ENCODE results near the gene MAGI2. TPM values are rescaled to one million over a fixed set of nuclear protein-coding genes. Genes with fewer than 3 reads are reported as not detected.
"Not testable (repeated sequence)": the region's sequence is repeated elsewhere in the genome, so short reads cannot be mapped to it uniquely, and the experiment has no call there.

MAGI2 gene
- polyA plus RNA-seq, 3 donors = 0.03 to 0.11 TPM; not detected in 1

GRCh38 chr7:79034730-79035129 lies 418.7 kb downstream of the MAGI2 start:
- Mint-ChIP-seq H3K4me1 (no peaks in the 10 kb centered on the region), H3K27me3 (ENCODE audit: low read depth in 3 of 3) (peaks cover 0 to 4% (median 0%) of the 10 kb centered on the region in 3 donors), H3K9me3 (peaks cover 0 to 7% (median 4%) of the 10 kb centered on the region in 7 donors), H3K27ac (no peak overlapping the region), H3K4me3 (no peak overlapping the region), H3K36me3 (no peaks in the 10 kb centered on the region)
- no peak overlapping the region for H2AFZ ChIP-seq (ENCODE audit: insufficient read depth, low read depth, low read length, poor library complexity, severe bottlenecking)
- no peak for DNase-seq
- no peaks in the 10 kb centered on the region for H4K20me1 ChIP-seq (ENCODE audit: insufficient read depth, low read length)
- no peaks in the 10 kb centered on the region for H3K36me3 ChIP-seq (replicated peaks in 1 of 2; ENCODE audit: control insufficient read depth in 1 of 2, insufficient read depth in 2 of 2, low read length in 2 of 2)
- no peaks in the 10 kb centered on the region for H3K4me1 ChIP-seq (ENCODE audit: control insufficient read depth in 1 of 2, insufficient read depth in 2 of 2, low read length in 2 of 2)
- H3K9ac ChIP-seq (ENCODE audit: insufficient read depth, low read length, poor library complexity, severe bottlenecking) = no peak overlapping the region
- no peaks in the 10 kb centered on the region for H3K27me3 ChIP-seq (ENCODE audit: control insufficient read depth in 2 of 2, insufficient read depth in 2 of 2, low read length in 2 of 2)
- 67% methylated on average over 1 of the region's 5 CpGs for WGBS (ENCODE audit: insufficient coverage)
- TF ChIP-seq, protein P1, sequence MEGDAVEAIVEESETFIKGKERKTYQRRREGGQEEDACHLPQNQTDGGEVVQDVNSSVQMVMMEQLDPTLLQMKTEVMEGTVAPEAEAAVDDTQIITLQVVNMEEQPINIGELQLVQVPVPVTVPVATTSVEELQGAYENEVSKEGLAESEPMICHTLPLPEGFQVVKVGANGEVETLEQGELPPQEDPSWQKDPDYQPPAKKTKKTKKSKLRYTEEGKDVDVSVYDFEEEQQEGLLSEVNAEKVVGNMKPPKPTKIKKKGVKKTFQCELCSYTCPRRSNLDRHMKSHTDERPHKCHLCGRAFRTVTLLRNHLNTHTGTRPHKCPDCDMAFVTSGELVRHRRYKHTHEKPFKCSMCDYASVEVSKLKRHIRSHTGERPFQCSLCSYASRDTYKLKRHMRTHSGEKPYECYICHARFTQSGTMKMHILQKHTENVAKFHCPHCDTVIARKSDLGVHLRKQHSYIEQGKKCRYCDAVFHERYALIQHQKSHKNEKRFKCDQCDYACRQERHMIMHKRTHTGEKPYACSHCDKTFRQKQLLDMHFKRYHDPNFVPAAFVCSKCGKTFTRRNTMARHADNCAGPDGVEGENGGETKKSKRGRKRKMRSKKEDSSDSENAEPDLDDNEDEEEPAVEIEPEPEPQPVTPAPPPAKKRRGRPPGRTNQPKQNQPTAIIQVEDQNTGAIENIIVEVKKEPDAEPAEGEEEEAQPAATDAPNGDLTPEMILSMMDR (IDR thresholded peaks at IDR 0.05) = no peak
- intact Hi-C loops (cut with micrococcal nuclease) = no loop called here
- H3K9me3 ChIP-seq (replicated peaks in 1 of 2; ENCODE audit: control insufficient read depth in 1 of 2, insufficient read depth in 1 of 2, low read length in 2 of 2) = peaks cover 0 to 2% of the 10 kb centered on the region in 2 donors
- H3K4me3 ChIP-seq (replicated peaks in 1 of 3; ENCODE audit: low read depth in 2 of 3, low read length in 3 of 3) = no peak overlapping the region
- H3K4me2 ChIP-seq (replicated peaks; ENCODE audit: extremely low read depth, low read length, poor library complexity, severe bottlenecking) = no peak overlapping the region
- H3K79me2 ChIP-seq (ENCODE audit: insufficient read depth, low read length) = no peaks in the 10 kb centered on the region
- H3K27ac ChIP-seq (ENCODE audit: low read depth in 1 of 2, low read length in 2 of 2) = no peak overlapping the region

DNA sequence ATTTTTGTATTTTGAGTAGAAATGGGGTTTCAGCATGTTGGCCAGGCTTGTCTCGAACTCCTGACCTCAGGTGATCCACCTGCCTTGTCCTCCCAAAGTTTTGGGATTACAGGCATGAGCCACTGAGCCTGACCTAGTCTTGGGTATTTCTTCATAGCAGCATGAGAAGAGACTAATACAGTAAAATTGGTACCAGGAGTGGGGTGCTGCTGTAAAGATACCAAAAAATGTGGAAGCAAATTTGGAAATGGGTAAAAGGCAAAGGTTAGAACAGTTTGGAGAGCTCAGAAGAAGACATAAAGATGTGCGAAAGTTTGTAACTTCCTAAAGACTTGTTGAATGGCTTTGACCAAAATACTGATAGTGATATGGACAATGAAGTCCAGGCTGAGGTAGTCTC lies 433.8 kb downstream of the MAGI2 start:
- 83% methylated on average over 2 of the region's 2 CpGs for WGBS (ENCODE audit: insufficient coverage)
- H3K4me2 ChIP-seq (replicated peaks; ENCODE audit: extremely low read depth, low read length, poor library complexity, severe bottlenecking); H3K9ac ChIP-seq (ENCODE audit: insufficient read depth, low read length, poor library complexity, severe bottlenecking); H3K36me3 Mint-ChIP-seq; DNase-seq; H3K36me3 ChIP-seq (replicated peaks in 1 of 2; ENCODE audit: control insufficient read depth in 1 of 2, insufficient read depth in 2 of 2, low read length in 2 of 2); H3K4me1 ChIP-seq (ENCODE audit: control insufficient read depth in 1 of 2, insufficient read depth in 2 of 2, low read length in 2 of 2); H4K20me1 ChIP-seq (ENCODE audit: insufficient read depth, low read length); H3K79me2 ChIP-seq (ENCODE audit: insufficient read depth, low read length); H3K27me3 ChIP-seq (ENCODE audit: control insufficient read depth in 2 of 2, insufficient read depth in 2 of 2, low read length in 2 of 2); H3K27me3 Mint-ChIP-seq (ENCODE audit: low read depth in 3 of 3); H3K4me3 ChIP-seq (replicated peaks in 1 of 3; ENCODE audit: low read depth in 2 of 3, low read length in 3 of 3); H3K27ac Mint-ChIP-seq; H3K4me3 Mint-ChIP-seq; H3K27ac ChIP-seq (ENCODE audit: low read depth in 1 of 2, low read length in 2 of 2); H2AFZ ChIP-seq (ENCODE audit: insufficient read depth, low read depth, low read length, poor library complexity, severe bottlenecking); intact Hi-C loops (cut with micrococcal nuclease); H3K4me1 Mint-ChIP-seq: not testable (repeated sequence)
- peaks cover 17 to 43% (median 25%) of the 10 kb centered on the region in 7 donors for H3K9me3 Mint-ChIP-seq
- peaks cover 34% of the 10 kb centered on the region in 2 donors for H3K9me3 ChIP-seq (replicated peaks in 1 of 2; ENCODE audit: control insufficient read depth in 1 of 2, insufficient read depth in 1 of 2, low read length in 2 of 2)

Measured in CD14-positive monocyte (primary cell).